Neural cell (in vitro differentiated cells): ENCODE measurements around the gene MAST2. TPM values are rescaled to one million over a fixed set of nuclear protein-coding genes. Genes with fewer than 3 reads are reported as not detected.
"Not testable (repeated sequence)": the region's sequence is repeated elsewhere in the genome, so short reads cannot be mapped to it uniquely, and the experiment has no call there.

Experiments used
- H2AFZ ChIP-seq: fragments of 200-600, 300-800 bp; sonication (generic), shearing (Covaris generic); 2 replicates; pipeline ENCODE4 v1.6.0; 2014; ENCODE audit warnings: low read depth, mild to moderate bottlenecking, antibody characterized with exemption, low read length, moderate library complexity
- H3F3A ChIP-seq: fragments of 200-600 bp; shearing (Covaris generic); 2 replicates; pipeline ENCODE4 v1.6.1; 2016; ENCODE audit warnings: mild to moderate bottlenecking, moderate library complexity, mixed read lengths, antibody characterized with exemption, low read length; ENCODE audit not compliant: insufficient read depth, poor library complexity, severe bottlenecking
- H3K27ac ChIP-seq: fragments of 200-600, 300-800 bp; sonication (generic), shearing (Covaris generic); 2 replicates; pipeline ENCODE4 v1.5.1; 2014; ENCODE audit warnings: mild to moderate bottlenecking, low read length, moderate library complexity
- H3K27me3 ChIP-seq: fragments of 300-800, 200-600 bp; sonication (generic), shearing (Covaris generic); 2 replicates; pipeline ENCODE4 v1.6.0; 2014; ENCODE audit warnings: mild to moderate bottlenecking, low read depth, low read length, moderate library complexity; ENCODE audit not compliant: insufficient read depth
- H3K36me3 ChIP-seq: fragments of 300-800, 200-600 bp; sonication (generic), shearing (Covaris generic); 2 replicates; pipeline ENCODE4 v1.5.1; 2014; ENCODE audit warnings: mild to moderate bottlenecking, antibody characterized with exemption, low read length, moderate library complexity; ENCODE audit not compliant: insufficient read depth
- H3K4me2 ChIP-seq: fragments of 300-800, 200-600 bp; sonication (generic), shearing (Covaris generic); 2 replicates; pipeline ENCODE4 v1.6.0; 2014; ENCODE audit warnings: mild to moderate bottlenecking, low read length
- H3K4me3 ChIP-seq: fragments of 300-800, 200-600 bp; sonication (generic), shearing (Covaris generic); 2 replicates; pipeline ENCODE4 v1.5.1; 2014; ENCODE audit warnings: mild to moderate bottlenecking, low read length, moderate library complexity
- H3K79me2 ChIP-seq: fragments of 200-600 bp; shearing (Covaris generic); replicated peaks from 2 replicates; pipeline ENCODE4 v1.6.0; 2014; ENCODE audit warnings: mild to moderate bottlenecking, low read length, moderate library complexity; ENCODE audit not compliant: insufficient read depth
- H3K9ac ChIP-seq: fragments of 300-800, 200-600 bp; sonication (generic), shearing (Covaris generic); 2 replicates; pipeline ENCODE4 v1.6.1; 2016; ENCODE audit warnings: mild to moderate bottlenecking, low read length, mixed read lengths
- H3K9me2 ChIP-seq: fragments of 200-600 bp; shearing (Covaris generic); 2 replicates; pipeline ENCODE4 v1.6.1; 2016; ENCODE audit warnings: mild to moderate bottlenecking, low read length, mixed read lengths; ENCODE audit not compliant: insufficient read depth
- H3K9me3 ChIP-seq: fragments of 200-600, 300-800 bp; sonication (generic), shearing (Covaris generic); 2 replicates; pipeline ENCODE4 v1.6.1; 2016; ENCODE audit warnings: mild to moderate bottlenecking, mixed run types, low read length, moderate library complexity, mixed read lengths
- H4K20me1 ChIP-seq: fragments of 200-600 bp; shearing (Covaris generic); 2 replicates; pipeline ENCODE4 v1.6.1; 2016; ENCODE audit warnings: mild to moderate bottlenecking, mixed run types; ENCODE audit not compliant: insufficient read depth
- EP300 ChIP-seq: fragments of 450-650 bp; conservative IDR thresholded peaks from 2 replicates; pipeline ENCODE4 v1.6.1; 2014; ENCODE audit warnings: antibody characterized with exemption, mild to moderate bottlenecking, moderate library complexity; ENCODE audit not compliant: poor library complexity, severe bottlenecking
- EZH2 ChIP-seq: fragments of 200-600, 300-800 bp; shearing (Covaris generic), sonication (generic); IDR thresholded peaks from 2 replicates; pipeline ENCODE4 v1.6.1; 2014; ENCODE audit warnings: antibody characterized with exemption, low read length, borderline replicate concordance, mild to moderate bottlenecking; ENCODE audit not compliant: insufficient read depth, poor library complexity, severe bottlenecking
- MXI1 ChIP-seq: fragments of 450-650 bp; conservative IDR thresholded peaks from 2 replicates; pipeline ENCODE4 v1.6.1; 2014; ENCODE audit warnings: antibody characterized with exemption, mild to moderate bottlenecking; ENCODE audit not compliant: poor library complexity, severe bottlenecking
- RAD21 ChIP-seq: fragments of 450-650 bp; conservative IDR thresholded peaks from 2 replicates; pipeline ENCODE4 v1.6.1; 2014; ENCODE audit warnings: antibody characterized with exemption, mild to moderate bottlenecking, moderate library complexity
- REST ChIP-seq: IDR thresholded peaks from 2 replicates; pipeline ENCODE4 v1.6.1; 2012; ENCODE audit warnings: borderline replicate concordance
- SMC3 ChIP-seq: fragments of 450-650 bp; conservative IDR thresholded peaks from 2 replicates; pipeline ENCODE4 v1.6.1; 2014; ENCODE audit warnings: antibody characterized with exemption, mild to moderate bottlenecking, moderate library complexity; ENCODE audit not compliant: poor library complexity
- TAF1 ChIP-seq: IDR thresholded peaks from 2 replicates; pipeline ENCODE4 v1.6.1; 2012; ENCODE audit warnings: low read depth
- polyA plus RNA-seq: library from polyadenylated mRNA; depleted of rRNA; stranded (reverse); fragments of >200 nt; gene quantifications from 2 replicates; pipeline ENCODE4 v1.2.3, GENCODE V29; 2014

MAST2 gene
- polyA plus RNA-seq, 1 donor from 2014 or later: 22.2 TPM

GRCh38 chr1:45836451-45836850 is 33.0 kb downstream of the MAST2 start:
- Histone ChIP-seq H3K79me2 (no peaks in the 10 kb centered on the region), H3K36me3 (no peaks in the 10 kb centered on the region), H3K27ac (no peak overlapping the region), H3K9me2 (no peaks in the 10 kb centered on the region), H3K27me3 (no peaks in the 10 kb centered on the region), H3K9ac (no peak overlapping the region), H2AFZ (no peak overlapping the region), H3F3A (no peaks in the 10 kb centered on the region), H4K20me1 (no peaks in the 10 kb centered on the region), H3K4me2 (no peak overlapping the region), H3K9me3 (no peaks in the 10 kb centered on the region), H3K4me3 (no peak overlapping the region)
- TF ChIP-seq REST (no peak), EZH2 (no peak), MXI1 (no peak), EP300 (no peak), SMC3 (no peak), TAF1 (no peak), RAD21 (no peak)

DNA sequence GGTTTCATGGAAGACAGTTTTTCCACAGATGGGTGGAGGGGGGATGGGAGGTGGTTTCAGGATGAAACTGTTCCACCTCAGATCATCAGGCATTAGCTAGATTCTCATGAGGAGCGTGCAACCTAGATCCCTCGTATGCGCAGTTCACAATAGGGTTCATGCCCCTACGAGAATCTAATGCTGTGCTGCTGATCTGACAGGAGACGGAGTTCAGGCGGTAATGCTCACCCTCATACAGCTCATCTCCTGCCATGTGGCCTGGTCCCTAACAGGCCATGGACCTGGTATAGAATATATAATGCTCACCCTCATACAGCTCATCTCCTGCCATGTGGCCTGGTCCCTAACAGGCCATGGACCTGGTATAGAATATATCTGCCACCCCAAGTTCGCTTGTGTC is 33.4 kb downstream of the MAST2 start:
- not testable (repeated sequence) for H3K27me3 ChIP-seq, H3F3A ChIP-seq, H3K27ac ChIP-seq, H3K79me2 ChIP-seq, H3K4me2 ChIP-seq, H3K9me3 ChIP-seq, H4K20me1 ChIP-seq, H2AFZ ChIP-seq, H3K36me3 ChIP-seq, H3K9ac ChIP-seq, H3K9me2 ChIP-seq, H3K4me3 ChIP-seq

- not testable (repeated sequence) for H4K20me1 ChIP-seq, H3K79me2 ChIP-seq, H3K27ac ChIP-seq, H3K27me3 ChIP-seq, H3K36me3 ChIP-seq, H2AFZ ChIP-seq, H3K9me2 ChIP-seq, H3F3A ChIP-seq, H3K4me2 ChIP-seq, H3K9me3 ChIP-seq, H3K9ac ChIP-seq, H3K4me3 ChIP-seq
Observed at GRCh38 chr1:45838322-45838721, 34.9 kb downstream of the MAST2 start.

- TF ChIP-seq EP300: no peak
Observed at GRCh38 chr1:45840704-45841103, 37.3 kb downstream of the MAST2 start.

More at GRCh38 chr1:45840704-45841103, 37.3 kb downstream of the MAST2 start:
- Histone ChIP-seq H4K20me1 (no peaks in the 10 kb centered on the region), H3K79me2 (no peaks in the 10 kb centered on the region), H3K9me2 (no peaks in the 10 kb centered on the region), H3K36me3 (no peaks in the 10 kb centered on the region), H2AFZ (no peak overlapping the region), H3K4me2 (no peak overlapping the region), H3K27me3 (no peaks in the 10 kb centered on the region), H3K9me3 (no peaks in the 10 kb centered on the region), H3F3A (no peaks in the 10 kb centered on the region), H3K4me3 (no peak overlapping the region), H3K27ac (no peak overlapping the region), H3K9ac (no peak overlapping the region)
